GM21529 (cell line): Measurements from ENCODE around the gene CNTN5.

Experiments
- ATAC-seq: cut with Tn5 transposase; IDR thresholded peaks from one replicate; pipeline ENCODE4 v1.9.1; 2021; ENCODE audit not compliant: unreplicated experiment

The CNTN5 gene

DNA sequence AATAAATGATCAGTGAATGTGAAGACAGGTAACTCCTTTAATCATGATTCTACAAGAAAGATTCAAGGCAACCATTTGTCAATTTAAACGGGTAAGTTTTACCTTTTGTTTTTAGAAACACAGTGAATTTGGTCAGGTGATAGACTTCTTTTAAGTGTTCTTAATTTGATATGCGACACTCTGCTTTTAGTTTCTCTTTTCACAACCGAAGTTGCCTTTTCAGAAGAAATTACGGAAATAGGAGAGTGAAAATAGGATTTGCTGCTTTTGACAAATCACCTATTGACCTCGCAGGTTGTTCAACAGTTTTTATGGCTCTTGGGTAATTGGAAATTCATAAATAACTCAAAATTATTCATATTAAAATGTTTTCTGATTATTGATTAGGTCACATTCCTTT is 142.1 kb downstream of the CNTN5 start:
- no peak for ATAC-seq

DNA sequence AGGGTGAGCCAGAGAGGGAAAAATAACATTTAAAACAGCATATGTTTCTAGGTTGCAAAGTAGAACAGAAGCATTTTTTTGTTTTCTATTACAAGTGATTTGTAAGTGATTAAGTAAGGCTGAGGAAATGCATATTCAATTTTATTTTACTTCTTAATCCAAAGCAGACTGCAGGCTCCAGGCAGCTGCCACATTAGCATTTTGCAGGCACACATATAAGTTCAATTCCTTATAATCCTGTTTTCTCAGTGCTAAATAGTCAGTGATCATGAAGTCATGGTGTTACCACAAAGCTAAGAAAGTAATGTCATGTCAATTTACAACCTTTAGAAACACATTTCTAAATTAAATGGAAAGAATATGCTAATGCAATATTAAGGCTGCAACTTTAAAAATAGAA is 149.8 kb downstream of the CNTN5 start:
- ATAC-seq, result no peak

DNA sequence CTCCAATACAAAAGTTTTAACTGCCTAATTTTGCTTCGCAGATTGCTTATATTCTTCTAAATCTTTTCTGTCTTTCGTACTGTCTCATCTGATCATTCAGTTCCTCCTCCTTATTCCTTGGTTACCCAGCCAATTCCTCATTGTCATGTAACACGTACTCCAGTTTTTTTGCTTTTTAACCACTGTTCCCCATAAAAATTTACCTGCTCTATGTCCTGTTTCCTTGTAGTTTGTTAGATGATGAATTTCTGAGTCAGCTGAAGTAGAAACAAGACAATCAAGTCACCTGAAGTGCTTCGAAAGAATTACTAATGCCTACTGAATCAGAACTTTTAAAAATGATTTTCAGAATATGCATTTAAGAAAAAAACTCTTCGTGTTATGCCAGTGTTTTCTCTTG is 150.6 kb downstream of the CNTN5 start:
- ATAC-seq, result no peak

DNA sequence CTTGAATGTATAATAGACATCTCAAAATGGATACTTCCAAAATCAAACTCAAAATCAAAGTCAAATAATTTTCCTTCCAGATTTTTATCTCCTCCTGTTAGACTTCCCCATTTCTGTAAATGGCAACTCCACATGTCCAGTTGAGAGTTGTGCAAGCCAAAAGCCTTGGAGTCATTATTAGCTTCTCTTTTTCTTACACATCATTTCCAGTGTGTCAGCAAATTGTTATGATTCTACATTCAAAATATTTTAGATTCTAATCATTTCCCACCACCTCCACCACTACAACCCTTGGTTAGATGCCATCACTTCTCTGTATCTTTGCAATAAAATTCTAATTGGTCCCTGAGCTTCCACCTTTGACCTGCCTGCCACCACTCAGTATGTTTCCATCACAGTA is 155.7 kb downstream of the CNTN5 start:
- ATAC-seq, result no peak

DNA sequence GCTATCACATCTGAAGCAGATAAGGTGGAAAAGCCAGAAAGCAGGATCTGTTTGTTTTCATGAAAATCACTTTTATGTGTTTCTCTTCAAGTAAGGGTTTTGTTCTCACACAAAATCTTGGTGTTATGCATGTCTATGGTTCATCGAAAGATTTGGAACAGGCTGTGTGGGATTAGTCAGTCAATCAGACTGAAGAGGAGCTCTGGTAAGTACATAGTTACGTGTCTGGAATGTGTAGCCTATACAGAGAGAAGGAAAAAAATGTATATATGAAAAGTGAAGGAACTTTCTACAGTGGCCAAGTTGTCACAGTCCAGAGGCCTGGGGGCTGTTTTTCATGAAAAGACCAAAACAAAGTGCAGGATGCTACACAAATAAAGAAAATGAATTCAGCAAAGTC is 156.7 kb downstream of the CNTN5 start:
- ATAC-seq, result no peak

DNA sequence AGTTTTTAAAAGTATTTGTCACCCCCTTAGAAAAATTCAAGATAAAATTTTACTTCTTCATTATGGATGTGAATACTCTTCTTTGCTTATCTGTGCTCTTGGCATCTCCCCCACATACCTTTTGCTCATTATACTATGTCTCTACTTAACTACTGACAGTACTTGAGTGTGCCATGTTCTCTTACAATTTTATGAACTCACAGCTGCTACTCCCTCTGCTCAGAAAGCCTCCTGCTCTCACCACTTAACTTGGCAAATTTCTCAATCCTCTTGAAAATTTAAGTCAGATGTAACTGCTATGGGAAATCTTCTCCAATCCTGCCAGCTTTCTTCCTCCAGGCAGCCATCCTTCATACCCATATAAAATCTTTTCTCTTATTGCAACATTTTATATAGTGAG is 163.4 kb downstream of the CNTN5 start:
- ATAC-seq, result no peak

DNA sequence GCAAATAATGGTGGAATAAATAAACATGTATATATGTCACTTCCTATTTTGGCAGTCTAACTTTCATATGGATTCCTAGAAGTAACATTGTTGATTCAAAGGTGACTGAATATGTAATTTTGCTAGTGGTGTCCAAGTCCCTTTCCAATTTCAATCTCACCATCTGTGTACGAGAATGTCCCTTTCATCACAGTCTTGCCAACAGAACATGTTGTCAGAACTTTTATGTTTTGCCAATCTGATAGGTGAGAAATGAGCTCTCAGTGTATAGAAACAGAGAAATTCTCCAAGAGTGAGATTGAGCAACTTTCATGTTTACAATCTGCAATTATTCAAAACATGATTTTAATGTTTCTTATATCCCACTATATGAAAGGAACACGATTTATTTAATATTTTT is 167.5 kb downstream of the CNTN5 start:
- no peak for ATAC-seq

DNA sequence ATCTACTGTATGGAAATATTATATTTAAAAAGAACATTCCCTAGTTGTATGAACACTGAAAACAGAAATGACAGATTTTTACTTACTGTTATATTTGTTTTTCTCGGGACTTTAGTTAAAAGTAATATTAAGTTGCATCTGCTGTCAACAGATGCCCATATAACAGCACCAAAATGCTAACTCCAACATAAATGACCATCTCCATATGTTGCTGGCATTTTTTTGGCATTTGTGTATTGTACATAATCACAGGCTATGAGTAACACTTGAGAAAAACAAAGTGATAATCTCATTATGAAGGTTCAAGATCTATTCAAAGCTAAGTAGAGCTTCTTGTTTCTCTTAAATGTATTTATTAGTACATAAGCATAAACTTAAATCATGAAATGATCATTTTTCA is 172.0 kb downstream of the CNTN5 start:
- no peak for ATAC-seq

DNA sequence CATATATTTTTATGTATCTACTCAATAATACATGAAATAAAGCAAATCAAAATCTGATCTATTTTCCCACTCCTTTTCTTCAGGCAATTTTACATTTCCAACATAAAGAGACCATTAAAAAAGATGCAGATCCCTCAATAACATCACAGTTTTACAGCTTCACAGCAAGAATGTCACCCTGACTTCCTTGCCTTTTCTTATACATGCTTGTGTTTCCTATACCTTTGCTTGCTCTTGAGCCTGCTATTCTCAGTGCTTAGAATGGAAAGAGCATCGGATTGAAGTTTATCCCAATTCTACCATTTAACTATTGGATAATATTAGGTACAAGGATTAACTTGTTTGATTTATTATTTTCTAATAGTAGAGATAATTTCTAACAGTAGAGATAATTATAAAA is 176.7 kb downstream of the CNTN5 start:
- ATAC-seq, result no peak

DNA sequence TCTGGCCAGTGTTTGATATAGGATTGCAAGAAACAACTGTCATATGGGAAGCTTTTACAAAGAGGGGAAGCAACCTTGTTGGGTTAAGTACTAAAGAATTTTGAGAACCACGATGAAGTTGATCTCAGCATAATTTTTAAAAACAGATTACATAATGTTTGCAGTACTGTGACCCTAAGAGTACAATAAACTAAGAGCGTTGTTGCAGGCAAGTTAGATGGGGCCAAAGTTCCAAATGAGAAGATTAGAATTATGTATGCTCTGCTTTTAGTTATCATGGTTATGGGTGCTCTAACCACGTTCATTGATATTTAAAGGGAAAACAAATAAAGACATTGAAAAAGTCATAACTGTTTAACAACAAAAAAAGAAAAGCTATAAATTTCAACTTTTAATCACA is 177.5 kb downstream of the CNTN5 start:
- no peak for ATAC-seq

DNA sequence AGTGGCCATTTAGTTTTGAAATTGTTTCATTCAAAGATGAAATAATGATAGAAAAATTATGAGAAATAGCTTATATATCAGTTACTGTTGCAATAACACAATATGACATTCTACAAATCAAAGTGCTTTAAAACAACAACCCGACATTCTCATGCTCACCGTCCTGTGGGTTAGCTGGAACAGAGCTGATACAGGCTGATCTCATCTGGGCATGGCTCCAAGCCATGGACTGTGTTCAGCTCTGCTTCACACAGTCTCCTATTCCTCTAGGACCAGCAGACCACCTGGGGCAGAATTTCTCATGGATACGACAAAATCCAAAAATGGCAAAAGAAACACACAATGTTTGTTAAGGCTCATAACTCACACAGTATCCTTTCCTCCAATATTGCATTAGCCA is 178.6 kb downstream of the CNTN5 start:
- ATAC-seq, result no peak

DNA sequence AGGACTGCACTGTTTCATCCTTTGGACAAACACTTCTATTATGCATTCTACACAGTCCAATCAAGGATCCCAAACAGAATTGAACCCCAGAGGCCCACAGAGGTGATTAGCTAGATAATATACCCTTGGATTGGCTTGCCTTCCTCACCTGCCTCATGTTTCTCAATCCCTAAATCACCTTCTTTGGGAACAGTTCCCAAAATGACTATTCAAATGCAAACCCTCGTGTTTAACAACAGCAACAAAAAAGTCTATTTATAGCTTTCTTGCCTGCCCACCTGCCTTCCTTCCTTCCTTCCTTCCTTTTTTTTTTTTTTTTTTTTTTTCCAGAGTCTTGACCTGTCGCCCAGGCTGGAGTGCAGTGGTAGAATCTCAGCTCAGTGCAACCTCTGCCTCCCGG is 180.0 kb downstream of the CNTN5 start:
- ATAC-seq, result no peak

DNA sequence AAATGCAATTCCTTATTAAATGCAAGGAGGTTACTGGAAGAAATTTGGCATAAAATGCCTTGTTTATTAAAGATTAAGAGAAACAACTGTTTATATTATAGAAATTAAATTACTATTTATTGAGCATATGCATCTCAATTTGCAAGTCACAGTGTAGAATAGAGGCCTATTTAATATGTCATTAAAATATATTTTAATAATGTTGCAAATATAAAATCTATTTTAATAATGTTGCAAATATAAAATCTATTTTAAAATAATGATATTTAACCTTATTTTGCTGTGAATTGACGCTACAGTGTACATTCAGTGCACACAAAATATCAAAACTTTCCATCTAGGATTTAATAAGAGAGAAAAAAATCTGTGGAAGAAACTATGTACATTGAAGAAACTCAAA is 188.1 kb downstream of the CNTN5 start:
- ATAC-seq, result no peak

DNA sequence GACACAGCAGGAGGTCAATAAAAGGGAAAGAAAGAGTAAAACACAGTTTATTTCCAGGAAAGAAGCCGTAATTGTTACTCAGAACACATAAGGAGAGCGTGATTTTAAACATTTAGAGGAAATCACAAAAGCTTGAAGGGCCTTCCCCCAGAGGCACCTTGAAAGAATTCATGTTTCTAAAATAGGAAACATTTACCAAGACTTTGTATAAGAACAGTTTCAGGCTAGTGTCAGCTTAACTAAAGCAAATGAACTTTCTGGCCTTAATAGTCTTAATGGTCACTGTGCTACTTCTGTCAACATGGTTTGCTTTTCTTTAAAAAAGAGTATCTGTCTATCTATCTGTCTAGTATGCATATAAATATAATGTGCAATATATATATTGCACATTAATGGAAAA is 208.8 kb downstream of the CNTN5 start:
- ATAC-seq, result no peak

DNA sequence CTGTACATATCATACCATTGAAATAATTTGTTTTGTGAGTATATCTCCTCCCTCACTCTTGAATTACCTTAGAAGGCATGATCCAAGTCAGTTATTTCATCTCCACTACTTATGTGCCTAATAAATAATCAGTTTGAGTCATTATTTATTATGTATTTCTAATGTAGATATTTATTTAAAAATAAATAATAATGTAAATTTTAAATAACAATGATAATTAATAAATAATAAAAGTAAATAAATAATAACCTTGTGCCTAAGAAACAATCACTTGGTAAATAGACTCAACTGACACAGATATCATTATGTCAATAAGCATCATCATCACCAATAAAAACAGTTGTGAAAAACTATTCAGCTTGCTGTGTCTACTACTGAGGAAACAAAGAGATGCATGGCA is 213.8 kb downstream of the CNTN5 start:
- no peak for ATAC-seq

DNA sequence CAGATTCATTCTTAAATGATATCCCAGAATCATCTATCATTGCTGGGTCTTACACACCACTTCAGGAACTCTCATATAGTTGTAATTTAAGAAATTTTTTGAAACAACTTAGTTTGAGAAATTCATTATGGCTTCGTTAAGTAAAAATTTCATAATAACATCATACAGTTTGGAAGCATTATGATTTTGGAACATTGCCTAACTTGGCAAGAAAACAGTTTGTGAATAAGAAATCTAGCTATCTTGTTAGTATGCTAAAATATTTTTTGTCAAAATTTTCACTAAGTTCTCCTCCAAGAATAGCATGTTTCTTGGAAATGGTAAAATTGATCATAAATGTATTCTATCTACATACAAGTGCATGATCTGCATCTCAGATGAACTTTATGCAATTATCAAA is 217.7 kb downstream of the CNTN5 start:
- no peak for ATAC-seq

DNA sequence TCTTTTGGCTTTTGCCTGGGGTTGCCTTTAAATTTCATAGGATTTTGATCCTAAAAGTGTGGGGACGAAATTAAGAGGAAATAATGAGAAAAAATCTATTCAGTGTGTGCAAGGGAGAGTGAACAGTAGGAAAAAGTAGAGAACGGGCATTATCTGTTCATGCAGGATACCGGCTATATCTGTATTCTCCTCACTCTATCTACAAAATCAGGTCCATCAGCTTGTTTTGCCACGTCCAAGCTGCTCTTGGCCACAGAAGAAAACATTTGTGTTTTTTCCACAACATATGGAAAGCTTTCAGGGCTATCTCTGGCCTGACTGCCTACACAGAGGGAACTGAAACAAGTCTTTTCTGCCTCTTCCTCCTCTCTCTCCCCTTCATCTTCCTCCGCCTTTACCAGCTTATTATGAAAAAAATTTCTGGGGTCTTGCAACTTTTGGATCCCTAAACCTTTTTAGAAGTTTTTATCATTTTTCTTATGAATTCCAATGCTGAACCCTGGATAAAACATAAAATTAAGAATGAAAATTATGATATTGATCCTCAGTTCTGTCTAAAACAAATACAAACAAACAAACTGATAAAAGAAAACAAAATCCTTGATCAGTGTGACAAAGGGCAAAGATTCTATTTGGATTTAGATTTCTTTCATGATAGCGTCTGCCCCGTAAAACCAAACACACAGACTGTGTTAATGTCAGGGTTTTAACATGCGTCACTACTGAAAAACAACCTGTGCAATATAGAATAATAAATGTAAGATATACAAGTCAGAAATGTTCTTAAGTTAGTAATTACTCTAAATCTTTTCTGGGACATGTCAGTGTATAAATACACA is 219.7 kb downstream of the CNTN5 start:
- ATAC-seq, result no peak

DNA sequence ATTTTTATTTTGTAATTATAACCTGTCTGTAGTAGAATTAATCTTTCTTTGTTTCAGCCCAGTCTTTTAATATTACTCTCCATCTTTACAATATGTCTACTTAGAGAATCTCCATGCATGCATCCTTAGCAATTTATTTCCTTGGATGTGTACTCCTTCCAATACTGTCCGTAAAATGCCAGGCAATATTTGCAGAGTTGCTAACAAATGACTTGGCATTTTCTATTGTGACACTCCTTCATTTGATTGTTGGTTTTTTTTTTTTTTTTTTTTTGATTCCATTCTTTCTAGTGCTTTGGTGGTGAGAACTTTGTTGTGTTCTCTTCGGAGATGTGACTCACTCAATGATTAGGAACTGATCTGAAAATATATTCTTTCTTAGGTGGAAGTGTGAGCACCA is 220.3 kb downstream of the CNTN5 start:
- ATAC-seq, result no peak

DNA sequence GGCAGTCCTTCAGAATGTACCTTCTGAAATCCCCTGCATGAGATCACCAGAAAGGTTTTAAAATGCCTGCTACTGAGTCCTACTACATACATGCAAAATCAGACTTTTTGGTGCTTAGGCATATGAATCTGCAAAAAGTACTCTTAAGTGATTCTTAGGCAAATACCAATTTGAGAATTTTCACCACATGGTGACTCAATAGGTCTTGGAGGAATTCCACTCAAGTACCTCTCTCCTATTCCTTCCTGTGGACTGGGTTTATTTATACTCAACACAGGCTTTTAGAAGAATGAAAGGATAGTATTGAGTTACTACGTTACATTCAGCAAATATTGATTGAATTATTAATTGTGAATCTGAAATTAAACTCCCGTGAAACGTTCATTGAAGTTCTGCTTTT is 223.9 kb downstream of the CNTN5 start:
- ATAC-seq, result no peak

DNA sequence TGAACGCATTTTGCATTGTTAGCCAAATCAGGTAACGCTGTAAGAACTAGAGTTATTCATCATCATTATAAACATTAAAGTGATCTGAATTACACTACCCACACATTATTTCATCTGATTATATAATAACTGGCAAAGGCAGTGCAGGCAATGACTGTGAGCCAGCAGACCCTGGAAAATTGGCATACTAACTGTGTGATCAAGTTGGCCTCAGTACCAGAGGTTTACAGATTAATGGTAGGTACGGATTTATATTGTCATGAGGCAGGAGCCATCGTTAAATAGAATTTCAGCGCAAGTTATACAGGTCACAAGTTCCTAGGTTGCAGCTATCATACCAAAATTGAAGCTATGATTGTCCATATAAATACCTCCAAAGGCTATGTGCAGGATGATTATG is 225.4 kb downstream of the CNTN5 start:
- no peak for ATAC-seq

DNA sequence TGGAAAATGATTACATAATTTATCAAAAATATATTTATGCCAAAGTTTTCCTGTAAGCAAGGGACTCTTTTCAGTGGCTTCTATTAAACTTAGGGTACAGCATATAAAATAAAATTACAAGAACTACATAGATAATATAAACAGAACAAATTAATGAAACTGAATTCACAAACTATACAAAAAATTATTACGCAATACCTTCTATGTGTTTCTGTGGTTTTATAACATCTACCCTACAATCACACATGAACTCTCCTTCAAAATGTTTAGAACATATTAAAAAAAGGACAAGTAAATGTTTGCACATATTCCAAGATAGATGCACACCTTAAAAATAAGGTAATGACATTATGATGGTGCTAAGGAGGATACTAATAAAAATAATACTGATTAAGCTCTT is 235.9 kb downstream of the CNTN5 start:
- no peak for ATAC-seq

DNA sequence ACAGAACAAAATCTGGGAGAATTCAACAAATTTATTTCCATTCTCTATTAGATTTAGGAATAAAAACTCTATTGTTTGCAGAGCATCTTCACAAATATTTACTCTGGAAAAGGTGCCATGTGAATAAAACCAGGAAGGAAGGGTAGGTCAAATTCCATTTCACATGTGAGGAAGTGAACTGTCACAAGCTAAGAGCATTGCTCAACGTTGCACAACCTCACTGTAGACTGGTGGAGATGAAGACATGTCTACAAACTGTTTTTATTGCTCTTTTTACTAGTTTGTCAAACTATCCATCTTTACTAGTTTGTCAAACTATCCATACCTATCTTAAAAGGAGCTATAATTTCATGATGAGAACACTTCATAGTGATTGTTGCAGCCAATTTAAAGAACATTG is 236.4 kb downstream of the CNTN5 start:
- ATAC-seq, result no peak

DNA sequence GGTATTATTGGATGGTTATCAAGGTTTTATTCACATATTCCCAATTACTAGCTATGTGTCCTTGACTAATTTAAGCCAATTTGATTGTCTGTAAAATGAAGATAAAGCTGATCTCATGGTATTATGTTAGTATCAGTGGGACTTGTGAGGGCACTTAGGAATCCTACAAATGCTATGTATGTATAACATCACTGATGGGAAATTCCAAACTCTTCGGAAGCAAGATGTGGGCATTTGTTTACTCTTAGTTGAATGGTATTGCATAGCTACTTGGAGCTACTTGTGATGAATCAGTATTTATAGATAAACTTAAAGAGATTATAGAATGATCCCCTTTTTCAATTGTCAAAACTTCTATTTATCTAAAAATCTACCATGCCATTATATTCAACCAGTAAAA is 239.9 kb downstream of the CNTN5 start:
- ATAC-seq, result no peak
